Astrocyte (in vitro differentiated cells and primary cell): ENCODE results near the gene CTNNA2. TPM values are rescaled to one million over a fixed set of nuclear protein-coding genes. Genes with fewer than 3 reads are reported as not detected.

ENCODE experiments used
- DNase-seq: peaks from one replicate; pipeline ENCODE4 v3.0.0-alpha.2; 2010; ENCODE audit warnings: low read depth
- FAIRE-seq: peaks from 2 replicates; lab custom pipeline; 2011; peaks lifted over from hg19 to GRCh38; lab: Jason Lieb, UNC
- H2AFZ ChIP-seq: 2 replicates; pipeline ENCODE4 v1.6.0; 2012; ENCODE audit warnings: low read depth, low read length, inconsistent platforms
- H3K27ac ChIP-seq: 2 replicates; pipeline ENCODE4 v1.5.1; 2011; ENCODE audit warnings: low read depth, low read length, inconsistent platforms
- H3K27me3 ChIP-seq: 2 replicates; pipeline ENCODE4 v1.6.0; 2011; ENCODE audit warnings: low read length, inconsistent platforms; ENCODE audit not compliant: insufficient read depth
- H3K36me3 ChIP-seq: 2 replicates; pipeline ENCODE4 v1.5.1; 2011; ENCODE audit warnings: low read length, inconsistent platforms; ENCODE audit not compliant: insufficient read depth
- H3K4me1 ChIP-seq: 2 replicates; pipeline ENCODE4 v1.5.1; 2011; ENCODE audit warnings: low read length, inconsistent platforms; ENCODE audit not compliant: insufficient read depth
- H3K4me2 ChIP-seq: 2 replicates; pipeline ENCODE4 v1.6.0; 2012; ENCODE audit warnings: low read length, inconsistent platforms
- H3K4me3 ChIP-seq: 2 replicates; pipeline ENCODE4 v1.5.1; 2011; ENCODE audit warnings: low read depth, mild to moderate bottlenecking, low read length, inconsistent platforms; ENCODE audit not compliant: insufficient read depth
- H3K79me2 ChIP-seq: 2 replicates; pipeline ENCODE4 v1.6.0; 2012; ENCODE audit warnings: mild to moderate bottlenecking, low read length, inconsistent platforms; ENCODE audit not compliant: insufficient read depth
- H3K9ac ChIP-seq: 2 replicates; pipeline ENCODE4 v1.6.0; 2012; ENCODE audit warnings: mild to moderate bottlenecking, low read length, inconsistent platforms
- H3K9me3 ChIP-seq: 2 replicates; pipeline ENCODE4 v1.5.1; 2012; ENCODE audit warnings: low read depth, mild to moderate bottlenecking, low read length, inconsistent platforms; ENCODE audit not compliant: insufficient read depth
- H4K20me1 ChIP-seq: 2 replicates; pipeline ENCODE4 v1.6.0; 2012; ENCODE audit warnings: low read length, inconsistent platforms; ENCODE audit not compliant: insufficient read depth
- H3K27ac Mint-ChIP-seq: one replicate; pipeline ENCODE4 v1.8.0; 2021; ENCODE audit warnings: mild to moderate bottlenecking, mixed read lengths; ENCODE audit not compliant: unreplicated experiment
- H3K27me3 Mint-ChIP-seq: one replicate; pipeline ENCODE4 v1.8.0; 2021; ENCODE audit warnings: low read depth, mixed read lengths; ENCODE audit not compliant: unreplicated experiment
- H3K36me3 Mint-ChIP-seq: one replicate; pipeline ENCODE4 v1.8.0; 2021; ENCODE audit warnings: low read depth, mixed read lengths; ENCODE audit not compliant: unreplicated experiment
- H3K4me1 Mint-ChIP-seq: one replicate; pipeline ENCODE4 v1.8.0; 2021; ENCODE audit warnings: low read depth, mixed read lengths; ENCODE audit not compliant: unreplicated experiment
- H3K4me3 Mint-ChIP-seq: one replicate; pipeline ENCODE4 v1.8.0; 2021; ENCODE audit warnings: mild to moderate bottlenecking, moderate library complexity, mixed read lengths; ENCODE audit not compliant: unreplicated experiment
- H3K9me3 Mint-ChIP-seq: one replicate; pipeline ENCODE4 v1.8.0; 2021; ENCODE audit warnings: mild to moderate bottlenecking, mixed read lengths; ENCODE audit not compliant: unreplicated experiment
- EZH2 ChIP-seq: IDR thresholded peaks from 2 replicates; pipeline ENCODE4 v1.6.1; 2012; ENCODE audit warnings: mild to moderate bottlenecking, low read length, inconsistent platforms; ENCODE audit not compliant: insufficient read depth
- total RNA-seq: library from RNA; stranded (reverse); gene quantifications from 2 replicates; pipeline ENCODE4 v1.2.1, GENCODE V29; 2021
- TF ChIP-seq, protein P1 (sequence below): IDR thresholded peaks from 2 replicates; pipeline ENCODE4 v1.5.1; 2011; ENCODE audit warnings: low read depth, mild to moderate bottlenecking, inconsistent platforms, low read length, moderate library complexity; ENCODE audit not compliant: insufficient read depth

CTNNA2 gene
- total RNA-seq, 1 donor from 2014 or later = 3.9 TPM

DNA sequence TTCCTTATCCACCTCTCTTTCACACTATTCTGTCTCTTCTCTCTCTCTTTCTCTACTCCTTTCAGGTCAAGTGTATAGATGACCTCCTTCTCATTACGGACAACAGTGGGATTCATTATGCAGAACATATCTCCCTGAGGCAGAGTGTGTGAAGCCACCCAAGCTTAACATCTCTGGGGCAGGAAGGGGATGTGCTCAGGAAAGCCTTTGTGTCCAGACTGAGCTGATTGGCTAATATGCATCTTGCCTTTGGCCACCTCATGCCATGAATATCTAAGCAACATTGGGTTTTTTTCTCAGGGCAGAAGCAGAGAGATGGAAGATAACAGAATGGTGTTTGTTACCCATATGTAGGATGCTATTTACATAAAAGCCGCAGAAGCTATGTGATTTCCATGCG, 1003.1 kb downstream of the CTNNA2 start:
- no peak overlapping the region for H3K4me2 ChIP-seq
- H3K9ac ChIP-seq = no peak overlapping the region
- Mint-ChIP-seq H3K36me3 (no peaks in the 10 kb centered on the region), H3K27me3 (no peaks in the 10 kb centered on the region), H3K9me3 (no peaks in the 10 kb centered on the region), H3K27ac (no peak overlapping the region), H3K4me3 (no peak overlapping the region), H3K4me1 (peaks cover 3% of the 10 kb centered on the region)
- FAIRE-seq (no peak), DNase-seq (no peak)
- no peaks in the 10 kb centered on the region for H3K9me3 ChIP-seq
- TF ChIP-seq, protein P1, sequence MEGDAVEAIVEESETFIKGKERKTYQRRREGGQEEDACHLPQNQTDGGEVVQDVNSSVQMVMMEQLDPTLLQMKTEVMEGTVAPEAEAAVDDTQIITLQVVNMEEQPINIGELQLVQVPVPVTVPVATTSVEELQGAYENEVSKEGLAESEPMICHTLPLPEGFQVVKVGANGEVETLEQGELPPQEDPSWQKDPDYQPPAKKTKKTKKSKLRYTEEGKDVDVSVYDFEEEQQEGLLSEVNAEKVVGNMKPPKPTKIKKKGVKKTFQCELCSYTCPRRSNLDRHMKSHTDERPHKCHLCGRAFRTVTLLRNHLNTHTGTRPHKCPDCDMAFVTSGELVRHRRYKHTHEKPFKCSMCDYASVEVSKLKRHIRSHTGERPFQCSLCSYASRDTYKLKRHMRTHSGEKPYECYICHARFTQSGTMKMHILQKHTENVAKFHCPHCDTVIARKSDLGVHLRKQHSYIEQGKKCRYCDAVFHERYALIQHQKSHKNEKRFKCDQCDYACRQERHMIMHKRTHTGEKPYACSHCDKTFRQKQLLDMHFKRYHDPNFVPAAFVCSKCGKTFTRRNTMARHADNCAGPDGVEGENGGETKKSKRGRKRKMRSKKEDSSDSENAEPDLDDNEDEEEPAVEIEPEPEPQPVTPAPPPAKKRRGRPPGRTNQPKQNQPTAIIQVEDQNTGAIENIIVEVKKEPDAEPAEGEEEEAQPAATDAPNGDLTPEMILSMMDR = no peak
- no peak for TF ChIP-seq EZH2
- H3K27me3 ChIP-seq = no peaks in the 10 kb centered on the region
- H4K20me1 ChIP-seq = no peaks in the 10 kb centered on the region
- H3K4me1 ChIP-seq = no peaks in the 10 kb centered on the region
- H3K27ac ChIP-seq = no peak overlapping the region
- H3K79me2 ChIP-seq = no peaks in the 10 kb centered on the region
- no peaks in the 10 kb centered on the region for H3K36me3 ChIP-seq
- H3K4me3 ChIP-seq = no peak overlapping the region
- no peak overlapping the region for H2AFZ ChIP-seq

DNA sequence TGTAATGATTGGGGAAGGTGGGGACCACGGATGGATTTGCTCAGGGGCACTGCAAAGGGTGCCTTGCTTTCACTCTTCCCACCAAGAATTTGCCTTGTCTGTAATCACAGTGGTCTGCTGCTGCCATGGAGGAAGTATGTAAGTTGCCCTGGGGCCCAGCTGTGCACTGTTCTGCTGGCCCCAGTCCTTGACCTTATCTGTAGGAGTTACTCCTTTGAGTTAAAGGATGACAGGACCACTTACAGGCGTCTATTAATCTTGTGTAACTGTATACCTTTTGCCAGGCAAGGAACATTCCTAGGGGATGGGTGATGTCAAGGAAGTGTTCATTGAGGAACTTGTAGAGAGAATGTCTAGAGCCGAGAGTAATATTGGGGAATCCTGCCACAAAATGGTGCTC, 1004.5 kb downstream of the CTNNA2 start:
- H3K4me2 ChIP-seq = no peak overlapping the region
- H2AFZ ChIP-seq = no peak overlapping the region
- Mint-ChIP-seq H3K4me3 (no peak overlapping the region), H3K4me1 (peaks cover 3% of the 10 kb centered on the region), H3K9me3 (no peaks in the 10 kb centered on the region), H3K27me3 (no peaks in the 10 kb centered on the region), H3K27ac (no peak overlapping the region), H3K36me3 (no peaks in the 10 kb centered on the region)
- H3K36me3 ChIP-seq = no peaks in the 10 kb centered on the region
- H3K4me3 ChIP-seq = no peak overlapping the region
- no peak for TF ChIP-seq EZH2
- TF ChIP-seq, protein P1 = no peak
- H3K27ac ChIP-seq = no peak overlapping the region
- FAIRE-seq (no peak), DNase-seq (no peak)
- no peaks in the 10 kb centered on the region for H3K4me1 ChIP-seq
- H3K9me3 ChIP-seq = no peaks in the 10 kb centered on the region
- no peaks in the 10 kb centered on the region for H3K79me2 ChIP-seq
- H3K9ac ChIP-seq = no peak overlapping the region
- no peaks in the 10 kb centered on the region for H3K27me3 ChIP-seq
- H4K20me1 ChIP-seq = no peaks in the 10 kb centered on the region

DNA sequence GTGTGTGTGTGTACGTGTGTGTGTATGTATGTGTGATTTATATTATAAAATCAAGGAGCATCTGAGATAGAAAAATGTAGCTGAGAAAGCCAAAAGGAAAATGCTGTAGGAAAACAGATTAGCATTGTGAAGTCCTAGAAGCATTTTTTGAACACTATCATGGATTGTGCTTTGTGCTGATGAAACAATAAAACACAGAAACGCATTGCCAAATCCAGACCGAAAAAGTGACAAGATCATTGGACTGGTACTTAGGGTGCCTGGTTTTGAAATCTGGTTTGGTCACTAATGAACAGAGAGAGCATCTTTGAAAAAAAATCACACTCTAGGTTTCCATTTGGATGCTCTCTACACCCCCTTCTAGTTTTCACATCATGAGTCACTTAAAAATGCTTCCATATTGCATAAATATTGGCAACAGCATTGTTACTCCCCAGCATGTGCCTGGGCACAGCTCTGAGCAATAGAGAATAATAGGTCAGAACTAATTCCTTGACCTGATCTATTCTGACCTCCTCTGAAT, 1006.3 kb downstream of the CTNNA2 start:
- Histone ChIP-seq H3K4me3 (no peak overlapping the region), H3K36me3 (no peaks in the 10 kb centered on the region), H3K27me3 (no peaks in the 10 kb centered on the region), H3K4me1 (no peaks in the 10 kb centered on the region), H3K79me2 (no peaks in the 10 kb centered on the region), H3K27ac (no peak overlapping the region), H3K9ac (no peak overlapping the region), H2AFZ (no peak overlapping the region), H4K20me1 (no peaks in the 10 kb centered on the region), H3K4me2 (no peak overlapping the region), H3K9me3 (no peaks in the 10 kb centered on the region)
- Mint-ChIP-seq H3K27ac (no peak overlapping the region), H3K9me3 (no peaks in the 10 kb centered on the region), H3K4me1 (peaks cover 3% of the 10 kb centered on the region), H3K4me3 (no peak overlapping the region), H3K27me3 (no peaks in the 10 kb centered on the region), H3K36me3 (no peaks in the 10 kb centered on the region)
- TF ChIP-seq EZH2 = no peak
- TF ChIP-seq, protein P1 = no peak
- FAIRE-seq (no peak), DNase-seq (no peak)
